ENCODE data around the gene IL1RAP.

DNA sequence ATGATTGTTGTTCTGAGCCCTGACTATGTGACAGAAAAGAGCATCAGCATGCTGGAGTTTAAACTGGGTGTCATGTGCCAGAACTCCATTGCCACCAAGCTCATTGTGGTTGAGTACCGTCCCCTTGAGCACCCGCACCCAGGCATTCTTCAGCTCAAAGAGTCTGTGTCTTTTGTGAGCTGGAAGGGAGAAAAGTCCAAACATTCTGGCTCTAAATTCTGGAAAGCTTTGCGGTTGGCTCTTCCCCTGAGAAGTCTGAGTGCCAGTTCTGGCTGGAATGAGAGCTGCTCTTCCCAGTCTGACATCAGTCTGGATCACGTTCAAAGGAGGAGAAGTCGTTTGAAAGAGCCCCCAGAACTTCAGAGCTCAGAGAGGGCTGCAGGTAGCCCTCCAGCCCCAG is 142.0 kb downstream of the IL1RAP start:
- TF ChIP-seq POLR2A (IDR thresholded peaks at IDR 0.05): no peak
- TF ChIP-seq, protein P1, sequence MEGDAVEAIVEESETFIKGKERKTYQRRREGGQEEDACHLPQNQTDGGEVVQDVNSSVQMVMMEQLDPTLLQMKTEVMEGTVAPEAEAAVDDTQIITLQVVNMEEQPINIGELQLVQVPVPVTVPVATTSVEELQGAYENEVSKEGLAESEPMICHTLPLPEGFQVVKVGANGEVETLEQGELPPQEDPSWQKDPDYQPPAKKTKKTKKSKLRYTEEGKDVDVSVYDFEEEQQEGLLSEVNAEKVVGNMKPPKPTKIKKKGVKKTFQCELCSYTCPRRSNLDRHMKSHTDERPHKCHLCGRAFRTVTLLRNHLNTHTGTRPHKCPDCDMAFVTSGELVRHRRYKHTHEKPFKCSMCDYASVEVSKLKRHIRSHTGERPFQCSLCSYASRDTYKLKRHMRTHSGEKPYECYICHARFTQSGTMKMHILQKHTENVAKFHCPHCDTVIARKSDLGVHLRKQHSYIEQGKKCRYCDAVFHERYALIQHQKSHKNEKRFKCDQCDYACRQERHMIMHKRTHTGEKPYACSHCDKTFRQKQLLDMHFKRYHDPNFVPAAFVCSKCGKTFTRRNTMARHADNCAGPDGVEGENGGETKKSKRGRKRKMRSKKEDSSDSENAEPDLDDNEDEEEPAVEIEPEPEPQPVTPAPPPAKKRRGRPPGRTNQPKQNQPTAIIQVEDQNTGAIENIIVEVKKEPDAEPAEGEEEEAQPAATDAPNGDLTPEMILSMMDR (IDR thresholded peaks at IDR 0.05): no peak
